ENCODE results near the gene FGF12. TPM values are rescaled to one million over a fixed set of nuclear protein-coding genes. Genes with fewer than 3 reads are reported as not detected.

The FGF12 gene
- total RNA-seq, 4 donors from 2014 or later = 0.54 to 6.3 (median 3.9) TPM

- no peaks in the 10 kb centered on the region for H3K27me3 ChIP-seq
- H3K9me3 ChIP-seq = no peaks in the 10 kb centered on the region
- no peak for TF ChIP-seq POLR2A (IDR thresholded peaks at IDR 0.05)
- TF ChIP-seq CTCF (IDR thresholded peaks at IDR 0.05) = no peak
- H3K4me3 ChIP-seq (replicated peaks in 1 of 3) = no peak overlapping the region
- whole genome bisulfite sequencing, 2 donors = 98 to 100% methylated on average over 2 of the region's 2 CpGs
- H3K27ac ChIP-seq = no peak overlapping the region
- peaks cover 0 to 6% of the 10 kb centered on the region in 2 donors for H3K4me1 ChIP-seq
- no peak for DNase-seq
- no peaks in the 10 kb centered on the region for H3K36me3 ChIP-seq
- intact Hi-C loops (cut with DNase I) = no loop called here
Observed at GRCh38 chr3:192284443-192285072, 442.8 kb downstream of the FGF12 start.

GRCh38 chr3:192281207-192281880, 446.0 kb downstream of the FGF12 start:
- Histone ChIP-seq H3K36me3 (no peaks in the 10 kb centered on the region), H3K9me3 (no peaks in the 10 kb centered on the region), H3K27ac (no peak overlapping the region), H3K4me3 (replicated peaks in 1 of 3) (no peak overlapping the region), H3K27me3 (no peaks in the 10 kb centered on the region), H3K4me1 (peaks cover 0 to 6% of the 10 kb centered on the region in 2 donors)
- no peak for TF ChIP-seq POLR2A (IDR thresholded peaks at IDR 0.05)
- TF ChIP-seq CTCF (IDR thresholded peaks at IDR 0.05) = no peak
- WGBS, 2 donors = 82 to 87% methylated on average over 5 to 6 of the region's 6 CpGs
- no peak for DNase-seq
- intact Hi-C loops (cut with DNase I) = no loop called here

GRCh38 chr3:192279664-192280063, 447.7 kb downstream of the FGF12 start:
- 66 to 86% methylated on average over 1 of the region's 1 CpG for WGBS, 2 donors
- Histone ChIP-seq H3K4me3 (replicated peaks in 1 of 3) (no peak overlapping the region), H3K4me1 (peaks cover 5 to 11% of the 10 kb centered on the region in 2 donors), H3K36me3 (no peaks in the 10 kb centered on the region), H3K27ac (no peak overlapping the region), H3K9me3 (no peaks in the 10 kb centered on the region), H3K27me3 (no peaks in the 10 kb centered on the region)
- intact Hi-C loops (cut with DNase I) = no loop called here
- TF ChIP-seq POLR2A (IDR thresholded peaks at IDR 0.05) = no peak
- TF ChIP-seq CTCF (IDR thresholded peaks at IDR 0.05) = no peak
- no peak for DNase-seq

- 91 to 96% methylated on average over 9 of the region's 9 CpGs for WGBS, 2 donors
- H3K36me3 ChIP-seq = no peaks in the 10 kb centered on the region
- DNase-seq = no peak
- no peak overlapping the region for H3K4me3 ChIP-seq (replicated peaks in 1 of 3)
- H3K27ac ChIP-seq = no peak overlapping the region
- H3K9me3 ChIP-seq = no peaks in the 10 kb centered on the region
- H3K27me3 ChIP-seq = no peaks in the 10 kb centered on the region
- no peak for TF ChIP-seq CTCF (IDR thresholded peaks at IDR 0.05)
- TF ChIP-seq POLR2A (IDR thresholded peaks at IDR 0.05) = no peak
- intact Hi-C loops (cut with DNase I) = no loop called here
- H3K4me1 ChIP-seq = peaks cover 23 to 25% of the 10 kb centered on the region in 2 donors
Observed at GRCh38 chr3:192277477-192277876, 449.9 kb downstream of the FGF12 start.

- peaks cover 37 to 40% of the 10 kb centered on the region in 2 donors for H3K4me1 ChIP-seq
- no peak for DNase-seq
- intact Hi-C loops (cut with DNase I) = no loop called here
- H3K36me3 ChIP-seq = no peaks in the 10 kb centered on the region
- TF ChIP-seq CTCF (IDR thresholded peaks at IDR 0.05) (no peak), POLR2A (IDR thresholded peaks at IDR 0.05) (no peak)
- no peak overlapping the region for H3K27ac ChIP-seq
- no peaks in the 10 kb centered on the region for H3K9me3 ChIP-seq
- H3K27me3 ChIP-seq = no peaks in the 10 kb centered on the region
- WGBS, 2 donors = 73% methylated on average over 7 of the region's 7 CpGs
- no peak overlapping the region for H3K4me3 ChIP-seq (replicated peaks in 1 of 3)
Observed at GRCh38 chr3:192275741-192276355, 451.5 kb downstream of the FGF12 start.
